HK-2 (cell line): ENCODE results near the gene P4HA1.
"Not testable (repeated sequence)": the region's sequence is repeated elsewhere in the genome, so short reads cannot be mapped to it uniquely, and the experiment has no call there.

Experiments used
- DNase-seq: peaks from one replicate; pipeline ENCODE4 v3.0.0-alpha.2; 2018; ENCODE audit not compliant: unreplicated experiment

P4HA1 gene

DNA sequence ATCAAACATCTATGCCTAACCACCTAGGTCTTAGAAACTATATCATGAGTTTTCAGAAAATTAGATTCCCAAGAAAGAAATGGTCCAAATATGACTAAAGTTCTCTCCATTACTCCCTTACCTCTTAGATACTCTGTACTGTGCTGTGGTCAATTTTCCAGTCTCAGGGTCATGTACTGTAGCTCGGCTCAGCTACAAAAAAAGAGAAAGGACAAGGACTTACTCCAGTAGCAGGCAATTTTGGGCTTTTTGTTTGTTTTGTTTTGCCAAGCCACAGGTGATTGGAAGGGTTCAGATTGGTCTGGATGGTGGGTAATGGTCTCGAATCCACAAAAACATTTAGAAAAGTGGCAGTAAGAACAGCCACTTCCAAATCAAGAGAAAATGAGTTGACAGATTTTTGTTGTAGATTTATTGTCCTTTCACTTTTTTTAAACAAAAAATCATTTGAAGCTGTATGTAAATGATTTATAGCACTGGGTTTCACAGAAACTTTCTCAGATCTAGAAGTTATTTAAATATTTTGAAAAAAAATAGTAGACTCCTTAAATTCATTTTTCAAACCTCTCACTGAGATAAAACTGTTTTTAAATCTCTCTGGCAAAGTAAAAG lies 52.8 kb downstream of the P4HA1 start:
- DNase-seq, result no peak

DNA sequence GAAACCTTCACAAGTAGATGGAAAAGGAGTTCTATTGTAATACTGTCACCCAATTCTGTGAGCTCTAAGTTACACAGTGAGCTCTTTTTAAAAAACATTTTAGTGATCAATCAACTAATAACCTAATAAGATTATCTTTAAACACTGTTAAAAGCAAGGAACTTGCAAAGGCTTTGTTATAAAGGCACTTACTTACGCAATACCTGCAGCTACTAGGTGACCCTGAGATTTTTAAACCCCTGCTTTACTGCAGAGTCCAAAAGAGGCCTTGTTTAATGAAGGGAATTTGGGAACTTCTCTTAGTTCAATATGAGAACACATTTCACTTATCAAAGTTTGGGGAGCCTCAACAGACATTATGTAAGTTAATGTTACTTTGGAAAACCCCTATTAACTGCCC lies 53.3 kb downstream of the P4HA1 start:
- no peak for DNase-seq

DNA sequence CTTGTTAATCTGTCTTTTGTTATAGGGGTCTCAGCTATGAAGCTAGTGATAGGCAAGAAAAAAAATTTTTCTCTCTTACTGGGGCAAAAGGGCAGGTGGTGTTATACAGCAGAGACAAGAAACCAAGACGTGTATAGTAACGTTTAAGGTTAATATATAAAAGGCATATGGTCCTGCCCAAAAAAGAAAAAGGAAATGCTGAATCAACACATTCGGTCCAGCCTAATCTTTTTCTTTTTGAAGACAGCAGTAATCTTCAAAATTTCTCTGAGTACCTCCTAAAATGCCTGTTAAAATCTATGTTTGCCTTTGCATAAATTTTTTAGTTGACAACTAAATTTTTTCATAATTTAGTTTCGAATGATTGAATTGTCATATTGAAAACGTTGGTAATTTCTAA lies 54.5 kb downstream of the P4HA1 start:
- no peak for DNase-seq

DNA sequence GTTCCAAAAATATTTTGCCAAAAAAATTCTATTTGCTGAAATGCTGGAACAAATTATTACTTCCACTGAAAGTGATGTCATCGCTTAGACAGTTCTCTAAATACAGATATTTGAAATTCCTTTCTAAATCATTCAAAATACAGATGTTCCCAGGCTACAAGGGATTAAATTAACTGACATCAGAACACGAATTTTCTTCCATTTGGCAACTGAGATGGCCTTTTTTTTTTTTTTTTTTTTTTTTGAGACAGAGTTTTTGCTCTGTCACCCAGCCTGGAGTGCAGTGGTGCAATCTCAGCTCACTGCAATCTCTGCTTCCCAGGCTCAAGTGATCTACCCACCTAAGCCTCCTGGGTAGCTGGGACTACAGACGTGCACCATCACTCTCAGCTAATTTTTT lies 57.0 kb downstream of the P4HA1 start:
- no peak for DNase-seq

DNA sequence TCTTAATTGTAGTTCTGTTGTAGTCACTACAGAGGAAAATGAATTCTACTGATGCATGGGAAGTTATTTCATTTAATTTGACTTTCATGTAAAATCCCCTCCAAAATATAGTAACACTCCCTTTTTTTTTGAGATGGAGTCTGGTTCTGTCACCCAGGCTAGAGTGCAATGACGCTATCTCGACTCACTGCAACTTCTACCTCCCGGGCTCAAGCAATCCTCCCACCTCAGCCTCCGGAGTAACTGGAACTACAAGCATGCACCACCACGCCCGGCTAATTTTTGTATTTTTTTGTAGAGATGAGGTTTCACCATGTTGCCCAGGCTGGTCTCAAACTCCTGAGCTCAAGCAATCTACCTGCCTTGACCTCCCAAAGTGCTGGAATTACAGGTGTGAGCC lies 60.4 kb downstream of the P4HA1 start:
- DNase-seq, result not testable (repeated sequence)

DNA sequence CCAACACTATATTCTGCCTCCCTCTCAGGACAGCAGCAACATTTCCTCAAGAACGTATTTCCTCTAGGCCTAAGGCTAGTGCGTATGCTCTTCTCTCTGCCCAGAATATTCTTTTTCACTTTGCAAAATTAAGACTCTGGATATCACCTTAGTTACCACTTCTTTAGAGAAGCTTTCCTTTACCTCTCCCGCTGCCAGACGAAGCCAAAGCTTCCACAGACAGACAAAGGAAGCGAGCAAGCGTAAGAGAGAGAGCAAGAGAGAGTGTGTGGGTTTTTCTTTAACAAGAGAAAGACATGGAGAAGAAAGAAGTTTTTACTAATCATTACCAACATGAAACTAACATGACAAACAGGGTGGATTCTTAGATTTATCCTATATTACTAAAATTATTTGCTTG lies 64.1 kb downstream of the P4HA1 start:
- no peak for DNase-seq

DNA sequence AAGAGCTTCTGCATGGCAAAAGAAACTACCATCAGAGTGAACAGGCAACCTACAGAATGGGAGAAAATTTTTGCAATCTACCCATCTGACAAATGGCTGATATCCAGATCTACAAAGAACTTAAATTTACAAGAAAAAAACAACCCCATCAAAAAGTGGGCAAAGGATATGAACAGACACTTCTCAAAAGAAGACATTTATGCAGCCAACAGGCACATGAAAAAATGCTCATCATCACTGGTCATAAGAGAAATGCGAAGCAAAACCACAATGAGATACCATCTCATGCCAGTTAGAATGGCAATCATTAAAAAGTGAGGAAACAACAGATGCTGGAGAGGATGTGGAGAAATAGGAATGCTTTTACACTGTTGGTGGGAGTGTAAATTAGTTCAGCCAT lies 70.0 kb downstream of the P4HA1 start:
- DNase-seq, result not testable (repeated sequence)

DNA sequence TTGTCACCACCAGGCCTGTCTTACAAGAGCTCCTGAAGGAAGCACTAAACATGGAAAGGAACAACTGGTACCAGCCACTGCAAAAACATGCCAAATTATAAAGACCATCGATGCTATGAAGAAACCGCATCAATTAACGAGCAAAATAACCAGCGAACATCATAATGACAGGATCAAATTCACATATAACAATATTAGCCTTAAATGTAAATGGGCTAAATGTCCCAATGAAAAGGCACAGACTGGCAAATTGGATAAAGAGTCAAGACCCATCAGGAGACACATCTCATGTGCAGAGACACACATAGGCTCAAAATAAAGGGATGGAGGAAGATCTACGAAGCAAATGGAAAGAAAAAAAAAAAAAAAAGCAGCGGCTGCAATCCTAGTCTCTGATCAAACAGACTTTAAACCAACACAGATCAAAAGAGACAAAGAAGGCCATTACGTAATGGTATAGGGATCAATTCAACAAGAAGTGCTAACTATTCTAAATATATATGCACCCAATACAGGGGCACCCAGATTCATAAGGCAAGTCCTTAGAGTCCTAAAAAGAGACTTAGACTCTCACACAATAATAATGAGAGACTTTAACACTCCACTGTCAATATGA lies 73.1 kb downstream of the P4HA1 start:
- DNase-seq, result not testable (repeated sequence)

DNA sequence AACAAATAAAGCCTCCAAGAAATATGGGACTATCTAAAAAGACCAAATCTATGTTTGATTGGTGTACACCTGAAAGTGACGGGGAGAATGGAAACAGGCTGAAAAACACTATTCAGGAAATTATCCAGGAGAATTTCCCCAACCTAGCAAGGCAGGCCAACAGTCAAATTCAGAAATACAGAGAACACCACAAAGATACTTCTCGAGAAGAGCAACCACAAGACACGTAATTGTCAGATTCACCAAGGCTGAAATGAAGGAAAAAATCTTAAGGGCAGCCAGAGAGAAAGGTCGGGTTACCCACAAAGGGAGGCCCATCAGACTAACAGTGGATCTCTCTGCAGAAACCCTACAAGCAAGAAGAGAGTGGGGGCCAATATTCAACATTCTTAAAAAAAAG lies 73.7 kb downstream of the P4HA1 start:
- not testable (repeated sequence) for DNase-seq

DNA sequence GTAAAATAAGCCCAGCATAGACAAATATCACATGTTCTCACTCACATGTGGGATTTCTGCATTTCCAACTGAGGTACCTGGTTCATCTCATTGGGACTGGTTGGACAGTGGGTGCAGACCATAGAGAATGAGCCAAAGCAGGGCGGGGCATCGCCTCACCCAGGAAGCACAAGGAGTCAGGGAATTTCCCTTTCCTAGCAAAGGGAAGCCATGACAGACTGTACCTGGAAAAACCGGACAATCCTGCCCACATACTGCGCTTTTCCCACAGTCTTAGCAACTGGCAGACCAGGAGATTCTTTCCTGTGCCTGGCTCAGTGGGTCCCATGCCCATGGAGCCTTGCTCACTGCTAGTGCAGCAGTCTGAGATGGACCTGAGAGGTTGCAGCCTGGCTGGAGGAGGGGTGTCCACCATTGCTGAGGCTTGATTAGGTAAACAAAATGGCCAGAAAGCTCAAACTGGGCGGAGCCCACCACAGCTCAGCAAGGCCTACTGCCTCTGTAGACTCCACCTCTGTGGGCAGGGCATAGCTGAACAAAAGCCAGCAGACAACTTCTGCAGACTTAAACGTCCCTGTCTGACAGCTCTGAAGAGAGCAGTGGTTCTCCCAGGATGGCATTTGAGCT lies 75.0 kb downstream of the P4HA1 start:
- DNase-seq, result not testable (repeated sequence)

DNA sequence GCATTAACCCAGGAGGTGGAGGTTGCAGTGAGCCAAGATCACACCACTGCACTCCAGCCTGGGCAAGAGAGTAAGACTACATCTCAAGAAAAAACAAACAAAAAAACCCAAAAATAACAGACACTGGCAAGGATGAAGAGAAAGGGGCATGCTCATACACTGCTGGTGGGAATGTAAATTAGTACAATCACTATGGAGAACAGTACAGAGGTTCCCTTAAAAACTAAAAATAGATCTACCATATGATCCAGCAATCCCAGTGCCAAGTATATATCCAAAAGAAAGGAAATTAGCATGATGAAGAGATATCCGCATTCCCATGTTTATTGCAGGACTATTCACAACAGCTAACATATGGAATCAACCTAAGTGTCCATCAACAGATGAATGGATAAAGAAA lies 75.6 kb downstream of the P4HA1 start:
- no peak for DNase-seq

DNA sequence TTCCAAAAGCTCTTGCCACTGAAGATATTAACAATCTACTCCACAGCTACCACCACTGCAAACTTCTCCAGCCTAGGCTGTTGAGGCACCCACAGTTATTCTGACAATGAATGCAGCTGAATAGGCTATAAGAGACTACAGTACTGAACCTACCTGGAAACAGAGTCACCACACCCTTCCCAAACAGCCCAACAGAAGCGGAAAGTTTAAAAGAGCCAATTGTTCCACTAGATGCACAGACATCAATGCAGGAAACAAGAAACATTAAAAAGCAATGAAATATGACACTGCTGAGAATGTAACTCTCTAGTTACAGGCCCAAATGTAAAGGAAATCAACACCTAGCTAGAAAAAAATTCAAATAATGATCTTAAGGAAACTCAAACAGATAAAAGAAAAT lies 77.6 kb downstream of the P4HA1 start:
- DNase-seq, result no peak

DNA sequence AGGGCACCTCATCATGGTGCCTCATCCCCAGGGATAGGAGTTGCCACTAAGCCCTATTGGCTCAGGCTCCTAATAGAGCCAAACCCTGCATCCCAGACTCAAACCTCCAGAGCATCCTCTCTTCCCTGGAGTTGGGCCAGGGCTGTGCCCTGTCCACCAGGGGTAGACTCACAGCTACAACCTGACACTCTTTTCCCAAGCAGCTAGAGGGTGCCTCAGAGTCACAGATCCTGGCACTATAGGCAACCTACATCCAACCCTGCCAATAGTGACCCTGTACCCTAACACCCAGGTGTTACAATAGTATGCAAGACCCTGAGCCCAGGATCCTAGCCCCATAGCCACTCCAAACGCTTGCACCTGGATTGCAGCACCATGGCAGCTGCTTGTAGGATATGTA lies 78.0 kb downstream of the P4HA1 start:
- DNase-seq, result no peak

DNA sequence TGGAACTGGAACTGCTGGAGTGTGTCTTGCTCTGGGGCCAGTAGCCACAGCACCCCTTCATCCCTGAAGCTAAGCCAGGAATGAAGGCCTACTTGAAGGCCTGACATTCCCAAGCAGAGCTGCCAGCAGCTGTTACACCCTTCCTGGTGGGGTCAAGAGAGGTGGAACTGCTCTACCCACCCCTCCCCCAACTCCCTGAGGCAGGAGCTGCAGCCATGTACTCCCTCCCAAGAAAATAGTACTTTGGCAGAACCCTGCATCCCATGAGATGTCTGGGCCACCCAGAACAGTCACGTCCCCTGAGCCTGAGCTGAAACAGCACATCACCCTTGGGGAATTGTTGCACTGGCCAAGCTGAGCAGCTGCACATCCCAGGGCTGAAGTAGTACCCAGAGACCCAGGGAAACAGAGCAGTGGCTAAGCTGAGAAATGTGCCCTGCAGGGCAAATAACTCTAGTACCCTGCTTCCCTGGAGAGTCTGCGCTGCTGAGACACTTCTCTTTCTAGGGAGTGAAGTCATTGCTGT lies 78.6 kb downstream of the P4HA1 start:
- DNase-seq, result no peak

DNA sequence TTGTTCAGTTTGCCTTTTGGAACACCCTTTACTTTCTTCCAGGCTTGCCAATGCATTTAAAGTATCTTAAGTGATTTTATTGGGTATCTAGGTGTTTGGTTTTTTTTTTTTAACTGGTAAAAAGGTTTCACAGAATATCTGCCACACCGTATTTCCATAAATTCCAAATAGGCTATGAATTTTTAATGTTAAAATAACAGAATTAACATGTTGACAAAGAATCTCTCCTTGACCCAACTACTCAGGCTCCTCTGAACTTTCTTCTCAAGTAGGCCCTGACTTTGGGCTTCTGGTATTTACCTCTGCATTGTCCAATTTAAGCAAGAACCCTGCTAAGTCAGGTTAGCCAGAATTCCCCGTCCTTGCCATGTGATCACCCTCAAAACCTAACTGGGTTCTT lies 80.9 kb downstream of the P4HA1 start:
- no peak for DNase-seq

DNA sequence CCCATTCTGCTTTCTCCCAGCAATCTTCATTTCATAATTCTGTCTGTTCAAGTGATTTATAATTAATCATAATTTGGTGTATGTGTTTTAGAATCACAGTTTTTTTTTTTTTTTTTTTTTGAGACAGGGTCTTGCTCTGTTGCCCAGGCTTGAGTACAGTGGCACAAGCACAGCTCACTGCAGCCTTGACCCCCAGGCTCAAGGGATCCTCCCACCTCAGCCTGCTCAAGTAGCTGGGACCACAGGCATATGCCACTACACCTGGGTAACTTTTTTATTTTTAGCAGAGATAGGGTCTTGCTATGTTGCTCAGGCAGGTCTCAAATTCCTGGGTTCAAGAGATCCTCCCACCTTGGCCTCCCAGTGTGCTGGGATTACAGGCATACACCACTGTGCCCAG lies 92.8 kb downstream of the P4HA1 start:
- no peak for DNase-seq

DNA sequence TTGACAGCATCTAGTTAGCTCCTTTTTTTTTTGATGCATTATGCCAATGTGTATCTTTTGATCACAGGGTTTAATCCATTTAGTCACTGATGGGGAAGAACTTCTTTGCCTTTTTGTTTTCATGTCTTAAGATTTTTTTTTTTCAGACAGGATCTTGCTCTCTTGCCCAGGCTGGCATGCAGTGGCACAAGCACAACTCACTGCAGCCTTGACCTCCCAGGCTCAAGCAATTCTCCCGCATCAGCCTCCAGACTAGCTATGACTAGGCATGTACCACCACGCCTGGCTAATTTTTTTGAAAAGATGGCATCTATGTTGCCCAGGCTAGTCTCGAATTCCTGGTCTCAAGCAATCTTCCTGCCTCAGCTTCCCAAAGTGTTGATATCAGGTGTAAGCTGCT lies 95.7 kb downstream of the P4HA1 start:
- DNase-seq, result no peak

DNA sequence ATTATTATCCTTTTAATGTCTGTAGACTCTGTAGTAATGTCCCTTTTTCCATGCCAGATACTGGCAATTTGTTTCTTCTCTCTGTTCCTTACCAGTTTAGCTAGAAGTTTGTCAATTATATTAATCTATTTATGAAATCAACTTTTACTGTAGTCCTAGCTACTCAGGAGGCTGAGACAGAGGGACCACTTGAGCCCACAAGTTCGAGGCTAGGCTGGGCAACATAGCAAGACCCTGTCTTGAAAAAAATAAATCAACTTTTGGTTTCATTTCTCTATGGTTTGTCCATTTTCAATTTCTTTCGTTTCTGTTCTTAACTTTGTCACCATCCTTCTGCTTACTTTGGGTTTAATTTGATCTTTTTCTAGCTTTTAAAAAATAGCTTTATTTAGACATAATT lies 99.6 kb downstream of the P4HA1 start:
- no peak for DNase-seq

DNA sequence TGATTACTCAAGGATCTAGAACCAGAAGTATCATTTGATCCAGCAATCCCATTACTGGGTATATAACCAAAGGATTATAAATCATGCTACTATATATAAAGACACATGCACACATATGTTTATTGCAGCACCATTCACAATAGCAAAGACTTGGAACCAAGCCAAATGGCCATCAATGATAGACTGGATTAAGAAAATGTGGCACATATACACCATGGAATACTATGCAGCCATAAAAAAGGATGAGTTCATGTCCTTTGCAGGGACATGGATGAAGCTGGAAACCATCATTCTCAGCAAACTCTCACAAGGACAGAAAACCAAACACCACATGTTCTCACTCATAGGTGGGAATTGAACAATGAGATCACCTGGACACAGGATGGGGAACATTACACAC lies 101.2 kb downstream of the P4HA1 start:
- DNase-seq, result not testable (repeated sequence)

DNA sequence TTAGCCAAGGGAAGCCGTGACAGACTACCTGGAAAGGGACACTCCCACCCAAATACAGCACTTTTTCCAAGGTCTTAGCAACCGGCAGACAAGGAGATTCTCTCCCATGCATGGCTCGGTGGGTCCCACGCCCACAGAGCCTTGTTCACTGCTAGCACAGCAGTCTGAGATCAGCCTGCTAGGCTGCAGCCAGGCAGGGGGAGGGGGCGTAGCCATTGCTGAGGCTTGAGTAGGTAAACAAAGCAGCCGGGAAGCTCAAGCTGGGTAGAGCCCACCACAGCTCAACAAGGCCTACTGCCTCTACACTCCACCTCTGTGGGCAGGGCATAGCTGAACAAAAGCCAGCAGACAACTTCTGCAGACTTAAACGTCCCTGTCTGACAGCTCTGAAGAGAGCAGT lies 106.9 kb downstream of the P4HA1 start:
- DNase-seq, result not testable (repeated sequence)

DNA sequence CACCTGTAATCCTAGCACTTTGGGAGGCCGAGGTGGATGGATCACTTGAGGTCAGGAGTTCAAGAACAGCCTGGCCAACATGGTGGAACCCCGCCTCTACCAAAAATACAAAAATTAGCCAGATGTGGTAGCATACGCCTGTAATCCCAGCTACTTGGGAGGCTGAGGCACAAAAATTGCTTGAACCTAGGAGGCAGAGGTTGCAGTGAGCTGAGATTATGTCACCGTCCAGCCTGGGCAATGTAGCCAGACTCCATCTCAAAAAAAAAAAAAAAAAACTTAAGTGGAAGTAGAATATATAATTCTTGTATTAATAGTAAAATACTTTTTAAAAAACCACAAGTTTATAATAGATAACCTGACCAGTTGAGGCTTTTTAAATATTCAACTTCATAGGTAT lies 112.0 kb downstream of the P4HA1 start:
- not testable (repeated sequence) for DNase-seq

DNA sequence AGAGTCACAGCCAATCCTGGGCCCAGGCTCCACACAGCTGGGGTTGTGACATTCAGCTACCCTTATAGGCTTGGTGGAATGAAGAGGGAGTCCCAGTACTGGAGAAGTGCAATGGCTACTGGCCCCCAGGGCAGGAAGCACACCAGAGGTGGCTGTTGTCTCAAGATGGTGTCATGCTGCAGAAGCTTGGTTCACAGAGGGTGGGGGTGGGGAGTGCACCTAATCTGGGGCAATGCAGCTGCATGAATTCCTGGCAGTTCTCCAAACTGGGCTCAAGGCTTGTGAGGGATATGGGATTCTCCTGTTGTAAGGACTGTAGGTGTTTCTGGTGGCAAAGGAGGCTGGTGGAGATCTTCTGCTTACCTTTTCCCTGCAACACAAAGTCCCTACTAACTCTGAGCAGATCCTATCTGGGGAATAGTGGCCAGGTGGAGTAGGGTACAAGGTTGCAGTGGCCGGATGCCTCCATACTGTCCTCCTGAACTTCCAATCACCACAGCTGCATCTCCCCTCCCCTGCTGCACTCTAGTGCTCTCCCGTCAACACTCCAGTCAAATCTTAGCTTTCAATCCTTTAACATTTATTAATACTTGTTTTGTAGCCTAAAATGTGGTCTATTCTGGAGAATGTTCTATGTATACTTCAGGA lies 114.7 kb downstream of the P4HA1 start:
- no peak for DNase-seq
